ENCODE data around the gene MUS81.

The MUS81 gene

GRCh38 chr11:65861533-65862183 lies 1.4 kb downstream of the MUS81 start:
- no peak for DNase-seq (ENCODE audit: low read depth)

DNA sequence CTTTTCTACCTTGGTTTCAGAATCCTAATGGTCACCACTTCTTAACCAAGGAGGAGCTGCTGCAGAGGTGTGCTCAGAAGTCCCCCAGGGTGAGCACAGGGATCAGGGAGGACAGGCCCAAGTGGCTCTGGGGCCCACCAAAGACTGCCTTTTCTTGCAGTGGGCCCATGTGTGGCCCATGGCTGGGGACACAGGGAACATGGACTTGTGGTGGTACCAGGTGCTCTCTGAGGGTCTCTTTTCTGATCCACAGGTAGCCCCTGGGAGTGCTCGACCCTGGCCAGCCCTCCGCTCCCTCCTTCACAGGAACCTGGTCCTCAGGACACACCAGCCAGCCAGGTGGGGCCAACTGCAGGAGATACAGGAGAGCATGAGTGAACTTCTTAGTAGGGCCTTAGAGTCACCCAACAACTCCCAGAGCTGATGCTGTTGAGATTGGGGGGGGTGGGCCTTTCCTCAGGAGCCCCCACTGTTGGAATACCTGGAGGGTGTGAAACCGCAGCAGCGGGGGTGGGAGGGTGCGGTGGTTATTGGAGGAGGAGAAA lies 2.0 kb downstream of the MUS81 start:
- no peak for DNase-seq (ENCODE audit: low read depth)

DNA sequence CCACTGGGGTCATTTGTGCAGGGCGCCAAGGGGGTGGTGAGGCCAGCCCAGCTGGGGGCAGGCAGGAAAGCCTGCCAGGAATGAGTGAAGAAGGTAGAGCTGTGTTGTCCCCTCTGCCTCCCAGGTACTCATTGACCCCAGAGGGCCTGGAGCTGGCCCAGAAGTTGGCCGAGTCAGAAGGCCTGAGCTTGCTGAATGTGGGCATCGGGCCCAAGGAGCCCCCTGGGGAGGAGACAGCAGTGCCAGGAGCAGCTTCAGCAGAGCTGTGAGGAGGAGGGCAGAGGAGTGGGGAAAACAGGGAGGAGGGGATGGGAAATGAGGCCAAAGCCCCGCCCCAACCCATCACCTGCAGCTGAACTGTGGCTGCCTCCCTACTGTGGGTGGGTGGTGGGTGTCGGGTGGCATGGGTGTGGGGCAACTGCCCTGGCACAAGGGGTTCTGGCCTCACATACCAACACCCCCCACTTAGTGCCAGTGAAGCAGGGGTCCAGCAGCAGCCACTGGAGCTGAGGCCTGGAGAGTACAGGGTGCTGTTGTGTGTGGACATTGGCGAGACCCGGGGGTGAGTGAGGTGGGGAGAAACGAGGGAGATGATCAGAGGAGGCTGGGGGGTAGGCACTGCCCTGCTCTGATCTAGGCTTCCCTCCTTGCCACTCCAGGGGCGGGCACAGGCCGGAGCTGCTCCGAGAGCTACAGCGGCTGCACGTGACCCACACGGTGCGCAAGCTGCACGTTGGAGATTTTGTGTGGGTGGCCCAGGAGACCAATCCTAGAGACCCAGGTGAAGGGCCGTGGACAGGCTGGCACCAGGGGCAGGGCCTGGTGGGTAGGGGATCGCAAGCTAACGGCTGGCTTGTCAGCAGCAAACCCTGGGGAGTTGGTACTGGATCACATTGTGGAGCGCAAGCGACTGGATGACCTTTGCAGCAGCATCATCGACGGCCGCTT lies 3.0 kb downstream of the MUS81 start:
- no peak for DNase-seq (ENCODE audit: low read depth)

DNA sequence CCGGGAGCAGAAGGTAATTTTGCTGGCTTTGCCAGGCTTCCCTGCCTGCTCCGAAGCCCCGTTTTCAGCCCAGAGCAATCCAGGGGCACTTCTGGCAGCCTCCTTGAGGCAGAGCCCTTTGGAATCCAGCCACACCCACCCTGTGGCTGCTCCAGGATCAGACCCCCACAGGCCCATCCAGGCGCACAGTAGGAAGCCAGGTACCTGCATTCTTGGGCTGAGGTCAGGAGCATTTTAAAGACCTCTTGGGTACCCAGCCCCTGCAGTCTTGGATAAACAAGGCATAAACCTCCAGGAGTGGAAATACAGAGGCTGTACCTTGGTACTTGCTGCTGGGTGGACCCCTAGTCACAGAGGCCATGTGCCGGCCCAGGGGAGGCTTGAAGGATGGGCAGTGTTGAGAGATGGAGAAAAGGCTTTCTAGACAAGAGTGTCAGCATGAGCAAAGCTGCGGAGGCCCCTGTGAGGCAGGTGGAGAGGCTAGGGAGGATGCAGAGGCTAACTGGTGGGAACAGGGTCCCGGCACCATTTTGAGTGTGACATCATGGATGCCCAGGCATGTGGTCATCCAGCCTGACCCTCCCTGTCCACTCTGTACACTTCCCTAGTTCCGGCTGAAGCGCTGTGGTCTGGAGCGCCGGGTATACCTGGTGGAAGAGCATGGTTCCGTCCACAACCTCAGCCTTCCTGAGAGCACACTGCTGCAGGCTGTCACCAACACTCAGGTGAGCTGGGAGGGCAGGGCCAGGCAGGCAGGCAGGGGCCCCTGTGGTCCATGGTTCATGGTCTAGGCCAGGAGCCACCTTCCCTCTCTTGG lies 3.9 kb downstream of the MUS81 start:
- DNase-seq (ENCODE audit: low read depth), result no peak

- no peak for DNase-seq (ENCODE audit: low read depth)
These were observed 4.7 kb downstream of the MUS81 start for GRCh38 chr11:65864706-65865471.

DNA sequence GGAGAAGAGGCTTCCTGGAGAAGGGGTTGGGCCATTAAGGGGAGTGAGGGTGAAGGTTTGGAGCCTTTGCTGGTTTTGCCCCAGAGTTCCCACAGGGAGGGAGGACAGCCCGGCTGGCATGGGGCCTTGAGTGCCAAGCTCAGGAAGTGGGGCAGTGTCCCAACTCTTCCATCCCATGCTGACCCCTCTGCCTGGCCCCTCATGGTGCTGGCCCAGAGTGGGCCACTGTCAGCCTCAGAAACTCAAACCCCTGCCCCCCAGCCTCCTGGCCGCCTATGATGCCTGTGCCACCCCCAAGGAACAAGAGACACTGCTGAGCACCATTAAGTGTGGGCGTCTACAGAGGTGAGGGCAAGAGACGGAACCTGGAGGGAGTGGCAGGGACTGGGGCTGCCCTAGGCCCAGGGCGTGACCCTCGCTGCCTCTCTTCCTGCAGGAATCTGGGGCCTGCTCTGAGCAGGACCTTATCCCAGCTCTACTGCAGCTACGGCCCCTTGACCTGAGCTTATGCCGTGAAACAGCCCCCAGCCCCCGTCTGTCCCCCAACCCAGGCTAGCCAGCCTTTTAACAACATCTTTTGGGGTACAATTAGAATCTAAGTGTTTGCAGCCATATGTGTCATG lies 5.4 kb downstream of the MUS81 start:
- DNase-seq (ENCODE audit: low read depth), result no peak

- no peak for DNase-seq (ENCODE audit: low read depth)
These were observed 6.5 kb downstream of the MUS81 start for GRCh38 chr11:65866509-65867283.

GRCh38 chr11:65867284-65868071 lies 7.2 kb downstream of the MUS81 start:
- DNase-seq (ENCODE audit: low read depth), result no peak

DNA sequence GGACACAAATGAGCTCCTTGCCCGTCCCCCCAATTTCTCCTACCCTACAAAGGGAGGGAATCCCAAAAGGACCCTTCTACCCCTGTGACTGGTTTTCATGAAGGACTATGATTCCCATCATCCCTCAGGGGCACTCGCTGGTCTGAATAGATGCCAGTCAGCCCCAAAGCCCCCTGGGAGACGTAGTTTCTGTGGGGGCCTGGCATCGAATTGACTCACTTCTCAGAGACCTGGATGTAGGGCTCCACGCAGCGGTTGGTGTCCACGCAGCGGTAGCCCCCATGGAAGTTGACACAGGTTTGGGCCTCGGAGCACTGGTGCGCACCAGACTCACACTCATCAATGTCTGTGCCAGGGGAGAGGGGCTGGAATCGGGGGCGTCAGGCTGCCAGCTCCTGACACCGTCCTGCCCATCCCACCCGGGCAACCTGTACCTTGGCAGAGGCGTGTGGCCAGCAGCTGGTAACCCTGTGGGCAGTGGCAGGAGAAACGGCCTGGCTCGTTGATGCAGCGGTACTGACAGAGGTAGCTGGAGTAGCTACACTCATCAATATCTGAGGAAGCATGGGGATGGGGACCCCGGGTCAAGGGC lies 7.9 kb downstream of the MUS81 start:
- no peak for DNase-seq (ENCODE audit: low read depth)

DNA sequence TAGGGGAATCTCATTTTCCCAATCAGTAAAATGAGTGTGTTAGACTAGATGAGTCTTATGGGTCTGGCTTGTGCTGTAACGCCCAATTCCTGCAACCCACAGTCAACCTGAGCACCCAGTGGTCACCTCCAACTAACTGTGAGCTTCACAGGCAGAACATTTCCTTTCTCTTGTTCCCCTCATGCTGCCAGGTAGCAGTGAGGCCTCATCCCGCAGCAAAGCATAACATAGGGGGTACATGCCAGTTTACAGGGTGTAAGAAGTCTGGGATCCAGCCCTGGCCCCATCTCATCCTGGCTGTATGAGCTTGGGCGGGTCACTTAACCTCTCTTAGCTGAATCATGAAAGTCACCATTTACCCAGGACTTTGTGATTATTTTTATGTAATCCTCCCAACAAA lies 8.7 kb downstream of the MUS81 start:
- no peak for DNase-seq (ENCODE audit: low read depth)

DNA sequence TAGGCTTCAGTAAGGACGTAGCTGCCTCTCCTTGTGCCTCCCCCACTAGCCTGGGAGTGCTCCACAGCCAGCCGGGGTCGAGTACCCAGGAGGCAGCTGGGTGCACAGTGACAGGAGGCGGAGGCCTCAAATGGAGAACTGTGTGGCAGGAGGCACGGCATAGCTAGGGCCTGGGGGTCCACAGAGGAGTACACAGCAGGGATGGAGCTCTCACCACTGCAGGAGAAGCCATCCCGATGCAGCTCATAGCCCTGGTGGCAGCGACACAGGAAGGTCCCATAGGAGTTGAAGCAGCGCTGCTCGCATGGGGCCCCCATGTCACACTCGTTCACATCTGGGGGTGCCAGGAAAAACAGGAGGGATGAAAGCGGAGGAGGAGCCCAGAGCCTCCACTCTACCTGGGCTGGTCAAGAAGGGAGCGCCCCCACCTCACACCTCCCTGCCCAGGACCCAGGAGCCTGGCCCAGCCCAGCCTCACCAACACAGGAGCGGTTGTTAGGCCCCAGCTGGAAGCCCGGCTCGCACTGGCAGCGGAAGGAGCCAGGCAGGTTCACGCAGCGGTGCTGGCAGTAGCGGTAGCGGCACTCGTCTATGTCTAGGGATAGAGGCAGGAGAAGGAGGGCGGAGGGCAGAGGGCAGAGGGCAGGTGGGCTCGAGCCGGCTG lies 9.5 kb downstream of the MUS81 start:
- no peak for DNase-seq (ENCODE audit: low read depth)

DNA sequence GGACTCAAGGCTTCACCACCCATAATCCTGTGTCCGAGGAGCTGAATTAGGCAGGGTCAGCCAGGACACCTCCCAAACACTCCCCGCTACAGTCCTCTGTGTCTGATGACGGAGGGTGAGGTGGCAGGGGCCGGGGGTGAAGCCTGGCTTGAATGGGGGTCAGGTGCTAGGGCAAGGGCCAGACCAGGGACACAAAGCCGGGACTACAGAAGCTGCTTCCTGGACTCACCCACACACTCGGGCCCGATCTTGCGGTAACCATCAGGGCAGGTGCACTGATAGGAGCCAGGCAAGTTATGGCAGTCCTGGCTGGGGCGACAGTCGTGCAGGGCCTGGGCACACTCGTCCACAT lies 10.1 kb downstream of the MUS81 start:
- no peak for DNase-seq (ENCODE audit: low read depth)

DNA sequence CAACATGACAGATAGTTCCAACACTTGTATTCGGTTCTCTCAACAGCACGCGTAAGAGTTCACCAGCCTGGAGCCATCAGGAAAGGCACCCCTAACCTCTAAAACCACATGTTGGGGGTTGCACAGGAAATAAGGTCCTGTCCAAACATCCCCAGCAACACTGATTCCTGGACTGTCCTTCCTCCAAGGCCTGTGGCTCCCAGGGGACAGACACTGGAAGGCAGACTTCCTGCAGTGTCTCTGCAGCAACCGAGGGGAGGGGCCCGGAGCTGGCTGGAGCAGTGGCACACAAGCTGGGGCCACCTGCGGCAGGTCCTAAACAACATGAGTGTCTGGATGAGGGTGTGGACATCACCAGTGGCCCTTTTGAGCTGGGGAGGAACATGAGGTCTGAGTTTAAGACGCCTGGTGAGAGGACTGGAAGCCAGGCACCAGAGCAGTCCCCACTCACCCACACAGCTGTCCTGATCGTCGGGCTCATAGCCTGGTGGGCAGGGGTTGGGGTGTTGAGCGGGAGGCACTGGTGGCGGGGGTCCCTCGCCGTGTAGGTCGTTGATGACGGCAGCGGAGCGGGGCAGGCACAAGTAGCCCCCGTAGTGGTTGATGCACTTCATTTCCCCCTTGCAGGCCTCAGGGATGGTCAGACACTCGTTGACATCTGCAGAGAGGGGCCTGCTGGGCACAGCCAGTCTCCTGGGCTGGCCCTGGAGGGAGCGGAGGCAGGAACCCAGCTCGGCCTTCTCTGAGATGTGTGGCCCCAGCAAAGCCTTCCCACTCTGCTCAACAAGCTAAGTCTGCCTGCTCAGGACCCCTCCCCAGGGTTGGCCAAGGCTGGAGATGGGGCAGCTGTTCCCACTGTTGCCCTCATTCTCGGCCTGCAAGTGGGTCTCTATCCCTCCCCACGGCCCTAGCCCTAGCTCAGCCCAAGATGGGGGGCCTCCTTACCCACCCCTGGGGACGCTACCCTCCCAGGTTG lies 10.8 kb downstream of the MUS81 start:
- no peak for DNase-seq (ENCODE audit: low read depth)

GRCh38 chr11:65871811-65872548 lies 11.7 kb downstream of the MUS81 start:
- DNase-seq (ENCODE audit: low read depth), result no peak

DNA sequence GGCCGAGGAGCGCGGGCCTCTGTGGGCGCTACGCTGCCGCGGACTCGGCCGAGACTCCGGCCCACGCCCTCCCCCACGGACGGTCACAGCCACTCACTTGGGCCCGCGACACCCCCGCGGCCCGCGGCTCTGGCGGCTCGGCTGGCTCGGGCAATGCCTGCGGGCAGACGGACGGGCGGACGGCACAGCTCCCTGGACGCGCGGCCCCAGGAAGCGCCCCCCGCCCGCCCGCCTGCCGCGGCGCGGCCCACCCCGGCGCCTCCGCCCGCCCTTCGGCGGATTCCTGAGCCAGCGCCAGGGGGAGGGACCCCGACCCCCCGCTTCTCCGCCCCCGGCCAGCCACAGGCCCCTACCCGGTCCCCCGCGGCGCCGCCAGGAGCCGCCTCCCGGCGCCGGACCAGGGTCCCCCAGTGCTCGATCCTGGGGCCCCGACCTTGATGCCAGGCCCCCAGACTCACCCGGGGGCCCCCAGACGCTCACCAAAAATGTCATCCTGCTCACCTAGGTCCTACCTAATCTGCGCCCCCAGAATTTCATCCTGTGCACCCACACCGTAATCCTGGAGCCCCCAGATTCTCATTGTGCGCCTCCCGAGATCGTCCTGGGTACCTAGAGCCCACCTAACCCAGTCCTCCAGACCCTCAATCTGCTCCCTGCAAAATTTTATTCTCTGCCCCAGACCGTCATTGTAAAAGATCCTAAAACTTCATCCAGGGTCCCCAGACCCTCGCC lies 12.5 kb downstream of the MUS81 start, which contains the start of gene EFEMP2:
TSS of gene EFEMP2 (minus strand) at position 215 of the 732 bp plus-strand sequence. CDS start 446 bp downstream, outside the sequence.
- DNase-seq (ENCODE audit: low read depth), result no peak
